ENCODE data around the gene NRXN3.

DNA sequence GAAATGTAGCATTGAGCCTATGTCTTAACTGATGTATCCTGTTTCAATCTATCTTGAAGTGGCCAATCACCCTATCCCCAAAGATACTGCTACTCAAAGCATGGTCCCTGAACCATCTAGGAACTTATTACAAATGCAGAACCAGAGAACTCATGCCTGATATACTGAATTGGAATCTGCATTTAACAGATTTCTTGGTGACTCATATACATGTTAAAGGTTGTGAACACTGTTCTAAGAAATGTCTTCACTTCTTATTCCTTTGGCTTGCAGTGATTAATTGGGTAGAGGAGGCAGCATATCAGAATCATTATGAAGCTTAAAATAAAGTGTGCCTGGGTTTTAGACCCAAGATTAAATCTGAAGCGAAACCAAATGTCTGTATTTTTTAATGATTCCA, 1245.6 kb downstream of the NRXN3 start:
- TF ChIP-seq CTCF (IDR thresholded peaks at IDR 0.05 in 2 of 3, conservative IDR thresholded peaks at IDR 0.05 in 1 of 3; ENCODE audit: borderline replicate concordance in 1 of 3, insufficient read depth in 1 of 3, low read depth in 2 of 3, low read length in 2 of 3) (no peak), YY1 (IDR thresholded peaks at IDR 0.05; ENCODE audit: extremely low read depth, insufficient replicate concordance, low read depth, low read length) (no peak), POLR2A (IDR thresholded peaks at IDR 0.05; ENCODE audit: borderline replicate concordance, extremely low read depth, insufficient read depth, insufficient read length) (no peak), SRF (IDR thresholded peaks at IDR 0.05; ENCODE audit: low read depth) (no peak), RAD21 (IDR thresholded peaks at IDR 0.05; ENCODE audit: low read depth) (no peak), JUND (IDR thresholded peaks at IDR 0.05) (no peak), ZNF274 (IDR thresholded peaks at IDR 0.05; ENCODE audit: low read depth, low read length) (no peak), POLR2AphosphoS5 (IDR thresholded peaks at IDR 0.05; ENCODE audit: low read depth, low read length) (no peak), FOSL1 (IDR thresholded peaks at IDR 0.05; ENCODE audit: low read depth) (no peak), CEBPB (IDR thresholded peaks at IDR 0.05; ENCODE audit: low read depth) (no peak), ZFX (IDR thresholded peaks at IDR 0.05) (no peak), EZH2 (IDR thresholded peaks at IDR 0.05) (no peak)

Measured in HCT116 (cell line).